Middle frontal gyrus (tissue), 1 donor: Measurements from ENCODE around the gene NTNG1.

Source experiments
- DNase-seq: peaks from one replicate; pipeline ENCODE4 v3.0.0-alpha.2; 2015; ENCODE audit warnings: low spot score; ENCODE audit errors: extremely low spot score

Gene NTNG1

GRCh38 chr1:107450899-107451664 lies 310.2 kb downstream of the NTNG1 start:
- DNase-seq: no peak

- no peak for DNase-seq
Observed at GRCh38 chr1:107451715-107452114, 310.9 kb downstream of the NTNG1 start.

- DNase-seq: no peak
Observed at GRCh38 chr1:107454791-107455190, 314.0 kb downstream of the NTNG1 start.

GRCh38 chr1:107457989-107458388 lies 317.1 kb downstream of the NTNG1 start:
- DNase-seq: no peak

- no peak for DNase-seq
Observed at GRCh38 chr1:107459204-107459904, 318.5 kb downstream of the NTNG1 start.

- no peak for DNase-seq
Observed at GRCh38 chr1:107460035-107460434, 319.2 kb downstream of the NTNG1 start.

GRCh38 chr1:107464827-107465226 lies 324.0 kb downstream of the NTNG1 start:
- DNase-seq: no peak

GRCh38 chr1:107467286-107467685 lies 326.4 kb downstream of the NTNG1 start:
- DNase-seq: no peak

GRCh38 chr1:107467811-107468210 lies 327.0 kb downstream of the NTNG1 start:
- no peak for DNase-seq

GRCh38 chr1:107473065-107473464 lies 332.2 kb downstream of the NTNG1 start:
- DNase-seq: no peak

GRCh38 chr1:107474877-107475612 lies 334.2 kb downstream of the NTNG1 start:
- no peak for DNase-seq

GRCh38 chr1:107477233-107477632 lies 336.4 kb downstream of the NTNG1 start:
- DNase-seq: no peak

- DNase-seq: no peak
Observed at GRCh38 chr1:107479865-107480350, 339.1 kb downstream of the NTNG1 start.

GRCh38 chr1:107480548-107481415 lies 339.9 kb downstream of the NTNG1 start:
- DNase-seq: no peak

GRCh38 chr1:107481756-107482384 lies 341.0 kb downstream of the NTNG1 start:
- DNase-seq: no peak

GRCh38 chr1:107483949-107484348 lies 343.1 kb downstream of the NTNG1 start:
- DNase-seq: no peak

GRCh38 chr1:107486349-107486748 lies 345.5 kb downstream of the NTNG1 start:
- no peak for DNase-seq

- no peak for DNase-seq
Observed at GRCh38 chr1:107487506-107487905, 346.7 kb downstream of the NTNG1 start.

GRCh38 chr1:107491582-107491981 lies 350.7 kb downstream of the NTNG1 start:
- no peak for DNase-seq

GRCh38 chr1:107493111-107493716 lies 352.4 kb downstream of the NTNG1 start:
- no peak for DNase-seq
